WERI-Rb-1 (cell line): ENCODE measurements around the gene SLC2A1.
A peak's percentile ranks its signal among the peaks of the same experiment; 100 is the strongest.

Source experiments
- DNase-seq: peaks from one replicate; pipeline ENCODE4 v3.0.0-alpha.2; 2020
- H3K27ac ChIP-seq: fragments of 250-450 bp; sonication (Bioruptor Pico); 2 replicates; pipeline ENCODE4 v1.5.1; 2020; ENCODE audit warnings: mild to moderate bottlenecking, moderate library complexity
- H3K27me3 ChIP-seq: fragments of 250-450 bp; sonication (Bioruptor Pico); 2 replicates; pipeline ENCODE4 v1.5.1; 2021; ENCODE audit warnings: mild to moderate bottlenecking, low read depth, moderate library complexity; ENCODE audit not compliant: insufficient read depth, severe bottlenecking
- H3K36me3 ChIP-seq: fragments of 250-450 bp; sonication (Bioruptor Pico); 2 replicates; pipeline ENCODE4 v1.5.1; 2020; ENCODE audit warnings: mild to moderate bottlenecking, moderate library complexity
- H3K4me3 ChIP-seq: 2 replicates; pipeline ENCODE4 v1.5.1; 2011; ENCODE audit warnings: low read depth, mild to moderate bottlenecking, control low read depth, low read length
- H3K9me3 ChIP-seq: fragments of 250-450 bp; sonication (Bioruptor Pico); 2 replicates; pipeline ENCODE4 v1.5.1; 2021; ENCODE audit warnings: mild to moderate bottlenecking, moderate library complexity; ENCODE audit not compliant: severe bottlenecking
- TF ChIP-seq, protein P1 (sequence below): IDR thresholded peaks from 2 replicates; pipeline ENCODE4 v1.5.1; 2011; ENCODE audit warnings: low read depth, mild to moderate bottlenecking, control low read depth, inconsistent platforms, low read length

SLC2A1 gene

DNA sequence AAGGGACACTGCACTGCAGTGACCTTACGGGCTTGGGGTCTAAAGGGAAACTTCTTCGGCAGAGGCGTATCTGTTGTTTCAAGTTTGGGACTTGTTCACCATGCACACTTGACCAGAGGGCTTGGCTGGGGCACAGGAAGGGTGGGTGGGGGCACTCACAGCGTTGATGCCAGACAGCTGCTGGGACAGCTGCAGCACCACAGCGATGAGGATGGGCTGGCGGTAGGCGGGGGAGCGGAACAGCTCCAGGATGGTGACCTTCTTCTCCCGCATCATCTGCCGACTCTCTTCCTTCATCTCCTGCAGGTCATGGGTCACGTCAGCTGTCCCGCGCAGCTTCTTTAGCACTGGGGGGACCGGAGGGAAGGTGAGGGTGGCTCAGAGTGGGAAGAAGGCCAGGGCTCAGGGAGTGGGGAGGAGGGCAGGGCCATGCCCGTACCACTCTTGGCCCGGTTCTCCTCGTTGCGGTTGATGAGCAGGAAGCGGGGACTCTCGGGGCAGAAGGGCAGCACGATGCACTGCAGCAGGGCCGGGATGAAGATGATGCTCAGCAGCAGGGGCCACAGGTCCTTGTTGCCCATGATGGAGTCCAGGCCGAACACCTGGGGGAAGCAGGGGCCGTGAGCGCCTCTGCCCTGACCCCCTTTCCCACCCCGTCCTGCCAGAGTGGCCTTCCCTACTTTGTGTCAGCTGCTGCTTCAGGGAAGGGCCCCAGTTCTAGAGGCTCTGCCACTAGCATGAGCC is 29.1 kb downstream of the SLC2A1 start:
- Histone ChIP-seq H3K4me3 (no peak overlapping the region), H3K27me3 (no peaks in the 10 kb centered on the region), H3K9me3 (no peaks in the 10 kb centered on the region), H3K27ac (no peak overlapping the region), H3K36me3 (peaks cover 86% of the 10 kb centered on the region)
- TF ChIP-seq, protein P1, sequence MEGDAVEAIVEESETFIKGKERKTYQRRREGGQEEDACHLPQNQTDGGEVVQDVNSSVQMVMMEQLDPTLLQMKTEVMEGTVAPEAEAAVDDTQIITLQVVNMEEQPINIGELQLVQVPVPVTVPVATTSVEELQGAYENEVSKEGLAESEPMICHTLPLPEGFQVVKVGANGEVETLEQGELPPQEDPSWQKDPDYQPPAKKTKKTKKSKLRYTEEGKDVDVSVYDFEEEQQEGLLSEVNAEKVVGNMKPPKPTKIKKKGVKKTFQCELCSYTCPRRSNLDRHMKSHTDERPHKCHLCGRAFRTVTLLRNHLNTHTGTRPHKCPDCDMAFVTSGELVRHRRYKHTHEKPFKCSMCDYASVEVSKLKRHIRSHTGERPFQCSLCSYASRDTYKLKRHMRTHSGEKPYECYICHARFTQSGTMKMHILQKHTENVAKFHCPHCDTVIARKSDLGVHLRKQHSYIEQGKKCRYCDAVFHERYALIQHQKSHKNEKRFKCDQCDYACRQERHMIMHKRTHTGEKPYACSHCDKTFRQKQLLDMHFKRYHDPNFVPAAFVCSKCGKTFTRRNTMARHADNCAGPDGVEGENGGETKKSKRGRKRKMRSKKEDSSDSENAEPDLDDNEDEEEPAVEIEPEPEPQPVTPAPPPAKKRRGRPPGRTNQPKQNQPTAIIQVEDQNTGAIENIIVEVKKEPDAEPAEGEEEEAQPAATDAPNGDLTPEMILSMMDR, result no peak
- DNase-seq, result no peak

DNA sequence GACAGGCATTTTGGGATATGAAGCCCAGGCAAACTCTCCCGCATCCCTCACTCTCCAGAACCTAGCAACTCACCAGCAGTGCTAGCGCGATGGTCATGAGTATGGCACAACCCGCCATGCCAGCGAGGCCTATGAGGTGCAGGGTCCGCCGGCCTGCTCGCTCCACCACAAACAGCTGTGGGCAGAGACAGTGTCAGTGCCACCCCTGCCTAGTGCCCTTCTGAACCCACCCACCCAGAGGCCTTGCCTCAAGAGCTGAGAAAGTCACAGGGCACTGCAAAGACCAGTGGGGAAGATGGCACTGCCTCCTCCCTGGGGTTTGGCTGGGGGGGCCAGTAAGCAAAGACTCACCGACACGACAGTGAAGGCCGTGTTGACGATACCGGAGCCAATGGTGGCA is 29.8 kb downstream of the SLC2A1 start:
- peaks cover 78% of the 10 kb centered on the region for H3K36me3 ChIP-seq
- TF ChIP-seq, protein P1, result no peak
- no peak overlapping the region for H3K27ac ChIP-seq

DNA sequence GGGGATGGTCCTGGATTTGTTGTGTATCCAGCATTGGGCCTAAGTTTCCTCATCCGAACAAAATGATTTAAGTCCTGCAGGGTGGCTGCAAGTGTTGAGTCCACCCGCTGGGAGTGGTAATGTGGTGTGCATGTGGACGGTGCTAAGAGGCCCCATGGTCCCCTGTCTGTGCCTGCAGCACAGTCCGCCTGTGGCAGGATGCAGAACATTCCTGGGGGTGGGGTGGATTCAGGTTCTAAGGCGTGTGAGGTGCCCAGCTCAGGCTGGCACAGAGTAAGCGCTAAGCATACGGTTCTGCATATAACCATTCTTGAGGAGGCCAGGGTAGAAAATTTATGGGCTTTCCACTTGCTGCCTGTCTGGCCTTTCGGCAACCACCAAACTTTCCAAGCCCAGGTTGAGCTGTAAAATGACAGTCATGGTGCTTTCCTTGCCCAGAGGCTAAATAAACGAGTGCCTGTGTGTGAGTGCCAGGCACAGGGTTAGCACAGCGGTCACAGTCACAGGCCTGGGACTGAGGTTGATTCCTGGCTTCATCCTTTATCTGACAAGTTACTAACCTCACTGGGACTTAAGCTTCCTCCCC is 30.7 kb downstream of the SLC2A1 start:
- H3K9me3 ChIP-seq, result no peaks in the 10 kb centered on the region
- peaks cover 71% of the 10 kb centered on the region for H3K36me3 ChIP-seq
- no peaks in the 10 kb centered on the region for H3K27me3 ChIP-seq
- H3K27ac ChIP-seq, result no peak overlapping the region; the same call in 1 of the 2 replicates
- no peak for DNase-seq
- no peak overlapping the region for H3K4me3 ChIP-seq
- TF ChIP-seq, protein P1, result no peak

More for the DNA sequence above, 29.8 kb downstream of the SLC2A1 start:
- no peaks in the 10 kb centered on the region for H3K27me3 ChIP-seq
- DNase-seq, result no peak
- H3K9me3 ChIP-seq, result no peaks in the 10 kb centered on the region
- H3K4me3 ChIP-seq, result no peak overlapping the region

DNA sequence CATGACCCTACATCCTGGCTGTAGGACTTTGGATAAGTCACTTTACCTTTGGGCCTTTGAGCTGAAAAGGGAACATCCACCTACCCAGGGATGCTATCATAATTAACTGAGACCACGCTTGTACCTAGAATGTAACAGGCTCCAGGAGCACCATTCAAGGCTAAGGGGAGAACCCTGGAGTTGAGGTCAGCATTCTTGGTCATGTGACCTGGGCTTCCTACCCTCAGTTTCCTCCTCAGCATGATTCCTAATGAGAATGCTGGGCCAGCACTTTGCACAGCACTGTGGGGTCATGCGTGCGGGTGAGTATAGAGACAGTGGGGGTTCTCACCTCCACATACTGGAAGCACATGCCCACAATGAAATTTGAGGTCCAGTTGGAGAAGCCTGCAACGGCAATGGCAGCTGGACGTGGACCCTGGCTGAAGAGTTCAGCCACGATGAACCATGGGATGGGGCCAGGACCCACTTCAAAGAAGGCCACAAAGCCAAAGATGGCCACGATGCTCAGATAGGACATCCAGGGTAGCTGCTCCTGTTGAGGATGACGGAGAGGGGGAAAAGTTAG is 31.3 kb downstream of the SLC2A1 start:
- no peaks in the 10 kb centered on the region for H3K9me3 ChIP-seq
- no peak for DNase-seq
- TF ChIP-seq, protein P1, result no peak
- H3K4me3 ChIP-seq, result no peak overlapping the region
- H3K36me3 ChIP-seq, result peaks cover 66% of the 10 kb centered on the region
- H3K27ac ChIP-seq, result peak overlapping the region; percentile 61
- no peaks in the 10 kb centered on the region for H3K27me3 ChIP-seq

DNA sequence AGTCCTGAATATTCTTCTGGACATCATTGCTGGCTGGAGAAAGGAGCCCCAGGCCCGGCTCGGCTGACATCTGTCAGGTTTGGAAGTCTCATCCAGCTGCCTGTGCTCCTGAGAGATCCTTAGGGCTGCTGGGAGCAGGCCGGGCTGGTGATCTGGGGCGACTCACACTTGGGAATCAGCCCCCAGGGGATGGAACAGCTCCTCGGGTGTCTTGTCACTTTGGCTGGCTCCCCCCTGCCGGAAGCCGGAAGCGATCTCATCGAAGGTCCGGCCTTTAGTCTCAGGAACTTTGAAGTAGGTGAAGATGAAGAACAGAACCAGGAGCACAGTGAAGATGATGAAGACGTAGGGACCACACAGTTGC is 31.8 kb downstream of the SLC2A1 start:
- H3K9me3 ChIP-seq, result no peaks in the 10 kb centered on the region
- H3K27me3 ChIP-seq, result no peaks in the 10 kb centered on the region
- H3K4me3 ChIP-seq, result no peak overlapping the region
- peaks cover 66% of the 10 kb centered on the region for H3K36me3 ChIP-seq
- no peak for DNase-seq
- peak overlapping the region; percentile 61 for H3K27ac ChIP-seq
- TF ChIP-seq, protein P1, result no peak
